Activated CD4-positive, CD25-positive, alpha-beta regulatory T cell treated with anti-CD3 and anti-CD28 coated beads, Interleukin-2, amount 50 U/mL, for 24 hours (primary cell): ENCODE results near the gene DLEC1.
A peak's percentile ranks its signal among the peaks of the same experiment; 100 is the strongest.

Experiments
- ATAC-seq, 2 donors: fragments of 150-1000 bp; cut with Tn5 transposase; one replicate each; pipeline ENCODE4 v1.10.0; 2021; ENCODE audit warnings: mild to moderate bottlenecking in 1 of 2, moderate library complexity in 1 of 2

The DLEC1 gene

GRCh38 chr3:38163841-38164642 is 125.0 kb downstream of the DLEC1 start:
- ATAC-seq, result no peak

DNA sequence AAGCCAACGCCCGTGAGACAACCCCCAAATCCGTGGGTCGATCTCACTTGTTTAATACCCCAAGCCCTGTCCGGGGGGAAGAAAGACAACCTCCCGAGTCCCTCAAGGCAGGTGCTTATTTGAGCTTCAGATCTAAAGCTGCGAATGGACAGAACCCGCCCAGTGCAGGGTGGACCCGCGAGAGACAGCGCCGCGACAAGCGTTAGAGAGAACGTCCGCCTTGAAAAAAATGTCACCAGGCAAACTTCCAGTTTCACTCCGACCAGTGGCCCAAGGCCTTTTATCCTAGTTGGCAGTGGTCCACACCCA is 125.6 kb downstream of the DLEC1 start:
- ATAC-seq, result peak; percentile 5 to 8

DNA sequence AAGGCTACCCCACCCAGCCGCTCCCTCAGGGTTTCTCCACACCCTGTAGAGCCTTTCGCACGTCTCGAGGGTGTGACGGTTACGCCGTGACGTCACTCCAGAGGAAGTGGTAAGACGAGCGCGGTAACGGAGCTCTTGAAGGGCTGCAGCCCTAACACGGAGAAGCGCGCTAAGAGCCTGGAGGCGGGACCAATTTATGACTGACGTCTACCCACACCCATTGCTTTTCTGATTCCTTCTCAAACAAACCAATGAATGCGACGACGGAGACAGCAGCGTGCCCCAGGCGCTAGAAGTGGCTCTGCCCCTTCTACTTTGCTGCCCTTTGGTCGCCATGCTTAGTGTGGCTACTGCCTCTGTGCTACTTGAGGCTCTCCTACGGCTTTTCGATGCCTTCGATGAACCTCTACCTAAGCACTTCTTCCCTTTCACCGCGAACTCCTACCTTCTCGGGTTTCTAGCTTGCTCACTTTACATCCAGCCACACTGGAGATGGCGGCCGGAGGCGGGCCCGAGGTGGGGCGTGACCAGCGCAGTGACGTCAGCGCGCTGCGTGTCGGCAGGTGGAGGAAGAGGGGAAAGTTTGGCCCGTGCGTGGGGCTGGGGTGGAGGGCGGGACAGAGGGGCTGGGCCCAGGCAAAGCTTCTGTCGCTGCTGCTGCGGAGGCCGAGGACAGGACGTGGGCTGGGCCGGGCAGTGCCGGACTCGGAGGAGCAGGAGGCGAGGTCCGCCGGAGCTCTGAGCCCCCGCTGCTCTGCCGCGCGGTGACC is 126.1 kb downstream of the DLEC1 start, which contains the start of gene OXSR1:
Gene OXSR1, plus strand, starts transcription at position 586 of the 770 bp plus-strand sequence. CDS start 340 bp downstream, outside the sequence.
- ATAC-seq, result peak; percentile 90 to 94

DNA sequence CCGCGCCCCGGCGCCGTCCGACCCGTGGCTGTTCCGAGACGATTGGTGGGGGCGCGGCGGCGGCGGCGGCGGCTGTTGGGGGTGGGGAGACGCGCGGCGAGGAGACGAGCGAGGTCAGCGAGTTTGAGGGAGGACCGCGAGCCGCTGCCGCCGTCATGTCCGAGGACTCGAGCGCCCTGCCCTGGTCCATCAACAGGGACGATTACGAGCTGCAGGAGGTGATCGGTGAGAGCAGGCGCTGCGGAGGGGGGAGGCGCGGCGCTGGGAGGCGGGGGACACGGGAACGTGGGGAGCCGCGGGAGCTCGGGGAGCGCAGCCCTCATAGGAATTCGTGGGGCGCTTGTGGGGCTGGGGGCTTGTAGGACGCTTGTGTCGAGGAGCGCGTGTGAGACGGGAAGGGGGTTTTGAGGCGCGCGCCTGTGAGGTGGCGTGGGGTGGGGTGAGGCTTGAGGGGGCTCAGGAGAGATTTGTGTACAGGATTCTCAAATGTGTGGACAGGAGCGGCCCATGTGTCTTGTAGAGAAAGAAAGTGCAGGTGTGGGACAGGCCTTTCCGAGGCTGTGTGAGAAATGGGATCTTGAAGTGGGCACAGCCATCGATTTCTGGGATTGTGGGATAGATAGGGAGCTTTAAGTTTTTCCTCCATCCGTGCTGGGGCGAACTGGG is 126.8 kb downstream of the DLEC1 start:
- ATAC-seq, result peak in 1 of 2 donors; percentile 3

DNA sequence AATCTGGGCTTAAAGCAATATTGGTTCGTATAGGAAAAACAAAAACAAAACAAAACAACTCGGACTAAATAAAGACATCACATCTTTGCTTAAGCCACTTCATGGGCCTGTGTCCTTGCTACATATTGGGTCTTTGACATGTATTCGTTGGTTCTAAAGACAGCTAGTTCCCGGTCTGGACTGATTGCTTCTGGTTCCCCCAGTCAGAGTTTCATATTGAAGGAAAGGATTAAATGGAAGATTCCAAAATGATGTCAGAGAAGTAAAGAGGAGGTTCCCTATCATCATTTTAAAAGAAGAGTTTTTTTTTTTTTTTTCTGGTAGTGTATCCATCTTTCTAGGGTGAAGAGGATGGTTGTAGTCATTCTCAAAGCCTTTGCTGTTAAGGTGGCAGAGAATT is 128.6 kb downstream of the DLEC1 start:
- no peak for ATAC-seq

DNA sequence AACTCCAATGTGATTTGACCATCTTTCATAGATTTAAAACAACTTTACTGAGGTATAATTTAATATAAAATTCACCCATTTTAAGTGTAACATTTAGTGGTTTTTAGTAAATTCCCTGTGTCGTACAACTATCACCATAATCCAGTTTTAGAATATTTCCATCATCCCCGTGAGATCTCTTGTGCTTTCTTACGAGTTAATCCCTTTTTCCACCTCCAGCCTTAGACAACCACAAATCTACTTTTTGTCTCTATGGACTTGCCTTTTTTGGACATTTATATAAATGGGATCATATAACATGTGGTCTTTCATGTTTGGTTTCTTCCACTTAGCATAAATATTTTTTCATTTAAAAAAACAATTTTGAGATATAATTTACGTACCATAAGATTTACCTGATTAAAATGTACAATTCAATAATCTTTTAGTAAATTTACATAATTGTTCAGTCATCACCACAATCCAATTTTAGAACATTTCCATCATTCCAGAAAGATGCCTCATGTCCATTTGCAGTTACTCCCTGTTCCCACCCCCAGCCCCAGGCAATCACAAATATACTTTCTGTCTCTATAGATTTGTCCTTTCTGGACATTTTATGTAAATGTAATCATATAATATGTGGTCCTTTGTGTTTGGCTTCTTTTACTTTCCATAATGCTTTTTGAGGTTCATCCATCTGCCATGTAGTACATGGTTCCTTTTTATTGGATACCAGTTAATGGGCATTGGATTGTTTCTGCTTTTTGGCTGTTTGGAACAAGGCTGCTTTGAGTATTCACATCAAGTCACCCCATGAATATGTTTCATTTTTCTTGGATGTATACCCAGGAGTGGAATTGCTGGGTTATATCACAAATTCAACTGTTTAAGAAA is 129.4 kb downstream of the DLEC1 start:
- no peak for ATAC-seq

- ATAC-seq, result peak in 1 of 2 donors; percentile 3
Measured at GRCh38 chr3:38169027-38169317, 130.0 kb downstream of the DLEC1 start.

- ATAC-seq, result no peak
Measured at GRCh38 chr3:38170722-38171121, 131.7 kb downstream of the DLEC1 start.

- ATAC-seq, result peak; percentile 40 to 49
Measured at GRCh38 chr3:38171622-38172021, 132.6 kb downstream of the DLEC1 start.
